IMR-90 (cell line): ENCODE measurements around the gene PLXNA4. TPM values are rescaled to one million over a fixed set of nuclear protein-coding genes. Genes with fewer than 3 reads are reported as not detected.
A peak's percentile ranks its signal among the peaks of the same experiment; 100 is the strongest.

Source experiments
- ATAC-seq: fragments of 200-7000 bp; cut with Tn5 transposase; 2 replicates; pipeline ENCODE4 v1.9.1; 2020; ENCODE audit warnings: low read depth, mild to moderate bottlenecking, moderate library complexity
- BruUV-seq: library from RNA; stranded (reverse); fragments of 400-500 nt; replicated peaks from 2 replicates; lab custom pipeline; 2021; lab: Mats Ljungman, UMichigan
- CTCF ChIA-PET: fragments of 300-600 bp; formaldehyde crosslinking; extraction: SDS; loops from one replicate; lab custom pipeline; 2021; ENCODE audit warnings: antibody characterized with exemption; lab: Yijun Ruan, JAX
- POLR2A ChIA-PET: fragments of 300-600 bp; sonication (Branson Sonifier 250); formaldehyde crosslinking; loops from one replicate; lab custom pipeline; 2022; ENCODE audit warnings: antibody characterized with exemption; ENCODE audit not compliant: unreplicated experiment; lab: Charles Lee
- DNase-seq: peaks from one replicate; pipeline ENCODE4 v3.0.0; 2013
- H2AFZ ChIP-seq: replicated peaks from 2 replicates; pipeline ENCODE3; 2013; ENCODE audit warnings: low read length, mild to moderate bottlenecking; ENCODE audit not compliant: poor library complexity
- H2AK5ac ChIP-seq: 2 replicates; pipeline ENCODE4 v1.6.1; 2013; ENCODE audit warnings: low read depth, low read length, inconsistent platforms
- H2AK9ac ChIP-seq: replicated peaks from 2 replicates; pipeline ENCODE3; 2013; ENCODE audit warnings: mild to moderate bottlenecking, low read depth, low read length, moderate library complexity; ENCODE audit not compliant: poor library complexity
- H2BK120ac ChIP-seq: 2 replicates; pipeline ENCODE4 v1.6.1; 2013; ENCODE audit warnings: low read depth, low read length, inconsistent platforms
- H2BK15ac ChIP-seq: 3 replicates; pipeline ENCODE4 v1.6.1; 2013; ENCODE audit warnings: low read depth, low read length, inconsistent platforms
- H2BK20ac ChIP-seq: 2 replicates; pipeline ENCODE4 v1.6.1; 2013; ENCODE audit warnings: low read depth, mild to moderate bottlenecking, inconsistent platforms, low read length, moderate library complexity
- H2BK5ac ChIP-seq: 2 replicates; pipeline ENCODE4 v1.6.1; 2013; ENCODE audit warnings: mild to moderate bottlenecking, low read depth, low read length, inconsistent platforms; ENCODE audit not compliant: poor library complexity, severe bottlenecking
- H3K14ac ChIP-seq: replicated peaks from 2 replicates; pipeline ENCODE4 v1.6.1; 2013; ENCODE audit warnings: low read depth, low read length, inconsistent platforms
- H3K18ac ChIP-seq: 2 replicates; pipeline ENCODE4 v1.6.1; 2013; ENCODE audit warnings: low read depth, low read length, control low read depth
- H3K23ac ChIP-seq: 2 replicates; pipeline ENCODE4 v1.6.1; 2013; ENCODE audit warnings: low read depth, low read length, inconsistent platforms
- H3K27ac ChIP-seq: 2 replicates; pipeline ENCODE4 v1.5.1; 2013; ENCODE audit warnings: mild to moderate bottlenecking, control low read depth, low read length; ENCODE audit not compliant: insufficient read depth
- H3K27me3 ChIP-seq: 2 replicates; pipeline ENCODE4 v1.6.1; 2013; ENCODE audit warnings: low read length; ENCODE audit not compliant: control insufficient read depth, insufficient read depth
- H3K36me3 ChIP-seq: 2 replicates; pipeline ENCODE4 v1.6.1; 2013; ENCODE audit warnings: low read length, mixed read lengths; ENCODE audit not compliant: control insufficient read depth, insufficient read depth
- H3K4ac ChIP-seq: 2 replicates; pipeline ENCODE4 v1.6.1; 2013; ENCODE audit warnings: low read depth, low read length, inconsistent platforms
- H3K4me1 ChIP-seq: 2 replicates; pipeline ENCODE4 v1.6.1; 2013; ENCODE audit warnings: low read length, mixed read lengths; ENCODE audit not compliant: control insufficient read depth, insufficient read depth
- H3K4me2 ChIP-seq: 2 replicates; pipeline ENCODE4 v1.6.1; 2013; ENCODE audit warnings: low read depth, mild to moderate bottlenecking, control low read depth, low read length, moderate library complexity
- H3K4me3 ChIP-seq: 2 replicates; pipeline ENCODE4 v1.5.1; 2013; ENCODE audit warnings: low read depth, mild to moderate bottlenecking, control low read depth, low read length, moderate library complexity; ENCODE audit not compliant: insufficient read depth
- H3K56ac ChIP-seq: 2 replicates; pipeline ENCODE4 v1.6.1; 2013; ENCODE audit warnings: low read length, inconsistent platforms; ENCODE audit not compliant: insufficient read depth; ENCODE audit errors: extremely low read depth
- H3K79me1 ChIP-seq, 2 experiments: 2 replicates each; pipeline ENCODE4 v1.6.1; 2013; ENCODE audit warnings: low read length in 2 of 2, inconsistent platforms in 1 of 2, low read depth in 1 of 2
- H3K9ac ChIP-seq: 2 replicates; pipeline ENCODE4 v1.6.1; 2013; ENCODE audit warnings: low read depth, low read length, control low read depth
- H3K9me1 ChIP-seq: 2 replicates; pipeline ENCODE4 v1.6.1; 2013; ENCODE audit warnings: low read length, inconsistent platforms; ENCODE audit not compliant: insufficient read depth
- H3K9me3 ChIP-seq: 2 replicates; pipeline ENCODE4 v1.6.1; 2013; ENCODE audit warnings: low read length; ENCODE audit not compliant: control insufficient read depth, insufficient read depth
- H4K20me1 ChIP-seq: 2 replicates; pipeline ENCODE4 v1.6.1; 2013; ENCODE audit warnings: low read length, inconsistent platforms; ENCODE audit not compliant: insufficient read depth
- H4K5ac ChIP-seq: 2 replicates; pipeline ENCODE4 v1.6.1; 2013; ENCODE audit warnings: mild to moderate bottlenecking, low read depth, low read length, control low read depth
- H4K8ac ChIP-seq, 2 experiments: 2 replicates each; pipeline ENCODE4 v1.6.1; 2013; ENCODE audit warnings: low read depth in 2 of 2, low read length in 2 of 2, control low read depth in 1 of 2, inconsistent platforms in 1 of 2
- H4K91ac ChIP-seq: 2 replicates; pipeline ENCODE4 v1.6.1; 2013; ENCODE audit warnings: low read depth, low read length, inconsistent platforms; ENCODE audit not compliant: insufficient read depth
- BHLHE40 ChIP-seq: fragments of 150-350 bp; IDR thresholded peaks from 2 replicates; pipeline ENCODE4 v1.6.1; 2016; ENCODE audit warnings: mild to moderate bottlenecking, low read depth, low read length
- CEBPB ChIP-seq: IDR thresholded peaks from 2 replicates; pipeline ENCODE4 v1.6.1; 2012; ENCODE audit warnings: low read depth, low read length, improper control_type of control experiment
- CHD1 ChIP-seq: IDR thresholded peaks from 2 replicates; pipeline ENCODE4 v1.6.1; 2012; ENCODE audit warnings: low read depth, low read length, improper control_type of control experiment
- CTCF ChIP-seq: conservative IDR thresholded peaks from 2 replicates; pipeline ENCODE4 v1.5.1; 2012; ENCODE audit warnings: mild to moderate bottlenecking, low read depth, low read length, improper control_type of control experiment
- ELK1 ChIP-seq: fragments of 150-350 bp; IDR thresholded peaks from 2 replicates; pipeline ENCODE4 v1.6.1; 2016; ENCODE audit warnings: low read depth, mild to moderate bottlenecking, low read length, moderate library complexity, borderline replicate concordance
- FOS ChIP-seq: fragments of 150-350 bp; IDR thresholded peaks from 2 replicates; pipeline ENCODE4 v1.6.1; 2016; ENCODE audit warnings: low read depth, low read length
- MAFK ChIP-seq: IDR thresholded peaks from 2 replicates; pipeline ENCODE4 v1.6.1; 2012; ENCODE audit warnings: low read depth, low read length, improper control_type of control experiment
- MAZ ChIP-seq: IDR thresholded peaks from 2 replicates; pipeline ENCODE4 v1.6.1; 2012; ENCODE audit warnings: low read depth, mild to moderate bottlenecking, low read length, improper control_type of control experiment, moderate library complexity, borderline replicate concordance
- MXI1 ChIP-seq: IDR thresholded peaks from 2 replicates; pipeline ENCODE4 v1.6.1; 2012; ENCODE audit warnings: low read depth, mild to moderate bottlenecking, low read length, moderate library complexity, borderline replicate concordance
- NFE2L2 ChIP-seq: fragments of 150-350 bp; IDR thresholded peaks from 2 replicates; pipeline ENCODE4 v1.6.1; 2016; ENCODE audit warnings: low read depth, mild to moderate bottlenecking, low read length
- POLR2A ChIP-seq: IDR thresholded peaks from 2 replicates; pipeline ENCODE4 v1.6.1; 2012; ENCODE audit warnings: mild to moderate bottlenecking, low read depth, low read length
- RAD21 ChIP-seq: IDR thresholded peaks from 2 replicates; pipeline ENCODE4 v1.6.1; 2012; ENCODE audit warnings: low read length, improper control_type of control experiment
- RCOR1 ChIP-seq: IDR thresholded peaks from 2 replicates; pipeline ENCODE4 v1.6.1; 2012; ENCODE audit warnings: mild to moderate bottlenecking, low read length, improper control_type of control experiment; ENCODE audit not compliant: insufficient replicate concordance
- RFX5 ChIP-seq: IDR thresholded peaks from 2 replicates; pipeline ENCODE4 v1.8.0; 2012; ENCODE audit warnings: low read depth, mild to moderate bottlenecking, low read length, moderate library complexity
- SMC3 ChIP-seq: fragments of 150-350 bp; IDR thresholded peaks from 2 replicates; pipeline ENCODE4 v1.6.1; 2016; ENCODE audit warnings: low read depth, mild to moderate bottlenecking, antibody characterized with exemption, low read length, moderate library complexity
- USF2 ChIP-seq: fragments of 150-350 bp; IDR thresholded peaks from 2 replicates; pipeline ENCODE4 v1.6.1; 2017; ENCODE audit warnings: mild to moderate bottlenecking, antibody characterized with exemption, low read length, low read depth
- WGBS, 2 experiments: methylation state at CpG; one replicate each; pipeline versions ENCODE4 v1.1.5 to v1.1.7; 2013; ENCODE audit warnings: missing lambda C conversion rate in 2 of 2; ENCODE audit not compliant: insufficient read length in 1 of 2; ENCODE audit errors: extremely low coverage in 2 of 2; 5-methylcytosine and 5-hydroxymethylcytosine counted together
- dilution Hi-C: fragments of 300-500 bp; cut with HindIII; formaldehyde crosslinking; loops from one replicate; pipeline ENCODE4 v1.14.3; 2018; ENCODE audit warnings: low sequenced_read_pairs; ENCODE audit not compliant: unreplicated experiment
- in situ Hi-C: fragments of 300-500 bp; cut with MboI; formaldehyde crosslinking; loops from 3 replicates; pipeline ENCODE4 v1.14.3; 2019; ENCODE audit warnings: low sequenced_read_pairs, inconsistent platforms, mixed read lengths
- intact Hi-C: fragments of 100-400 bp; cut with micrococcal nuclease; formaldehyde crosslinking; loops from 2 replicates; pipeline ENCODE4 v1.10.0; 2022
- polyA plus RNA-seq, 3 experiments: library from polyadenylated mRNA; depleted of rRNA; stranded (reverse); fragments of >200 nt; gene quantifications; 2 replicates each; pipeline ENCODE4 v1.2.3, GENCODE V29; 2012; ENCODE audit warnings: low replicate concordance in 1 of 3
- total RNA-seq: library from RNA; depleted of rRNA; stranded (reverse); fragments of >200 nt; gene quantifications from 2 replicates; pipeline ENCODE4 v1.2.3, GENCODE V29; 2012

The PLXNA4 gene
- total and polyA plus RNA-seq, 2 of the 4 experiments (the other 2 are of a cell fraction): under 0.01 TPM

GRCh38 chr7:132122901-132123300 is 453.4 kb downstream of the PLXNA4 start:
- CTCF ChIA-PET: no interaction called here
- no peak overlapping the region for H3K4me3 ChIP-seq

More at GRCh38 chr7:132122901-132123300, 453.4 kb downstream of the PLXNA4 start:
- Histone ChIP-seq H4K91ac (no peak overlapping the region), H3K9me1 (no peaks in the 10 kb centered on the region), H2BK20ac (no peak overlapping the region), H3K36me3 (no peaks in the 10 kb centered on the region), H3K23ac (no peak overlapping the region), H2AK9ac (no peak overlapping the region), H2BK5ac (no peak overlapping the region), H4K20me1 (no peaks in the 10 kb centered on the region), H3K14ac (no peak overlapping the region), H2AFZ (peak overlapping the region; percentile 51), H3K27ac (no peak overlapping the region), H2BK120ac (no peak overlapping the region), H3K9ac (no peak overlapping the region), H3K4me2 (no peak overlapping the region), H2AK5ac (no peak overlapping the region), H4K8ac (no peak overlapping the region), H3K9me3 (no peaks in the 10 kb centered on the region), H3K4ac (no peak overlapping the region), H3K27me3 (no peaks in the 10 kb centered on the region; the same call in 1 of the 2 replicates), H3K4me1 (no peaks in the 10 kb centered on the region), H3K56ac (no peak overlapping the region), H3K79me1 (no peaks in the 10 kb centered on the region), H4K5ac (no peak overlapping the region), H3K18ac (no peak overlapping the region), H2BK15ac (no peak overlapping the region)
- intact Hi-C loops: no loop called here
- TF ChIP-seq RCOR1 (no peak), CHD1 (no peak), SMC3 (no peak), FOS (no peak), RAD21 (no peak), NFE2L2 (no peak), POLR2A (no peak), ELK1 (no peak), BHLHE40 (no peak), RFX5 (no peak), CTCF (no peak), MXI1 (no peak), USF2 (no peak), CEBPB (no peak), MAZ (no peak), MAFK (no peak)
- ATAC-seq (no peak), DNase-seq (no peak)
- POLR2A ChIA-PET: no interaction called here
- no CpG with 5 or more reads among the region's 6 CpGs for WGBS, 2 experiments
- dilution Hi-C loops: no loop called here
- no TSS peak for BruUV-seq
- in situ Hi-C loops: no loop called here
